Right cardiac atrium (tissue), 5 donors: ENCODE results near the gene ESRRB. TPM values are rescaled to one million over a fixed set of nuclear protein-coding genes. Genes with fewer than 3 reads are reported as not detected.
A peak's percentile ranks its signal among the peaks of the same experiment; 100 is the strongest.

Experiments
- ATAC-seq, 2 donors: fragments of 200-7000 bp; cut with Tn5 transposase; one replicate each; pipeline versions ENCODE4 v1.8.0 to v1.9.1; 2020; ENCODE audit warnings: moderate library complexity in 2 of 2, mild to moderate bottlenecking in 1 of 2
- DNase-seq, 3 donors: peaks; one replicate each; pipeline ENCODE4 v3.0.0-alpha.2; 2020
- H3K27ac ChIP-seq: one replicate; pipeline ENCODE4 v1.5.1; 2013; ENCODE audit warnings: mild to moderate bottlenecking, low read length, control low read depth, moderate library complexity
- H3K27me3 ChIP-seq: one replicate; pipeline ENCODE4 v1.6.1; 2013; ENCODE audit not compliant: control insufficient read depth, insufficient read depth
- H3K4me1 ChIP-seq: one replicate; pipeline ENCODE4 v1.6.1; 2013; ENCODE audit warnings: low read length; ENCODE audit not compliant: control insufficient read depth, insufficient read depth
- H3K4me3 ChIP-seq: one replicate; pipeline ENCODE4 v1.5.1; 2013; ENCODE audit warnings: low read length, control low read depth
- H3K9me3 ChIP-seq: one replicate; pipeline ENCODE4 v1.6.1; 2013; ENCODE audit warnings: low read length; ENCODE audit not compliant: control insufficient read depth
- WGBS: extraction: QIAGEN DNeasy Blood & Tissue Kit; methylation state at CpG from one replicate; pipeline ENCODE4 v1.1.7; 2013; 5-methylcytosine and 5-hydroxymethylcytosine counted together
- intact Hi-C, 4 donors: fragments of 100-400 bp; cut with DNase I; formaldehyde crosslinking; loops; one replicate each; pipeline versions ENCODE4 v1.11.0 to v1.14.0; 2022 to 2023
- polyA plus RNA-seq: library from polyadenylated mRNA; stranded (reverse); fragments of 200-250 nt; gene quantifications from one replicate; pipeline ENCODE4 v1.2.3, GENCODE V29; 2013
- total RNA-seq, 4 donors: library from RNA; stranded (reverse); fragmentation: NEBNext Ultra II Directional; extraction: Animal tissue kit (Norgen Biotek cat#: 25700); gene quantifications; one replicate each; pipeline ENCODE4 v1.2.1, GENCODE V29; 2021
- donor health status: healthy with polysubstance abuse.
- donor health status: DM: no; HTN: yes; CAD: no.
- donor health status: DM: no; HTN: no; CAD: no.
- donor health status: DM: no; HTN: yes; CAD: no; lungs with severe emphysema.
- donor health status: DM: yes; HTN: yes; CAD: no.

ESRRB gene
- total and polyA plus RNA-seq, 5 donors = 7.2 to 10.3 (median 8.7) TPM

- DNase-seq (no peak), ATAC-seq (no peak)
- no peaks in the 10 kb centered on the region for H3K27me3 ChIP-seq
- 57% methylated on average over 7 of the region's 7 CpGs for WGBS
- intact Hi-C loops = no loop called here
- no peaks in the 10 kb centered on the region for H3K9me3 ChIP-seq
- H3K4me1 ChIP-seq = no peaks in the 10 kb centered on the region
- H3K27ac ChIP-seq = no peak overlapping the region
- no peak overlapping the region for H3K4me3 ChIP-seq
Observed at GRCh38 chr14:76486251-76486743, 110.4 kb downstream of the ESRRB start.

GRCh38 chr14:76488551-76488950 lies 112.6 kb downstream of the ESRRB start:
- intact Hi-C loops = no loop called here
- DNase-seq = no peak
- Histone ChIP-seq H3K27me3 (no peaks in the 10 kb centered on the region), H3K9me3 (no peaks in the 10 kb centered on the region), H3K27ac (no peak overlapping the region), H3K4me1 (no peaks in the 10 kb centered on the region), H3K4me3 (no peak overlapping the region)
- ATAC-seq = no peak
- 79% methylated on average over 4 of the region's 4 CpGs for WGBS

GRCh38 chr14:76489667-76490066 lies 113.7 kb downstream of the ESRRB start:
- 94% methylated on average over 3 of the region's 3 CpGs for WGBS
- ATAC-seq = no peak
- no peak overlapping the region for H3K4me3 ChIP-seq
- no peak for DNase-seq
- H3K9me3 ChIP-seq = no peaks in the 10 kb centered on the region
- H3K4me1 ChIP-seq = no peaks in the 10 kb centered on the region
- no peak overlapping the region for H3K27ac ChIP-seq
- intact Hi-C loops = no loop called here
- no peaks in the 10 kb centered on the region for H3K27me3 ChIP-seq

- 84% methylated on average over 2 of the region's 2 CpGs for WGBS
- no peaks in the 10 kb centered on the region for H3K27me3 ChIP-seq
- no peak for ATAC-seq
- intact Hi-C loops = no loop called here
- no peak overlapping the region for H3K4me3 ChIP-seq
- H3K27ac ChIP-seq = no peak overlapping the region
- DNase-seq = no peak
- H3K9me3 ChIP-seq = no peaks in the 10 kb centered on the region
- no peaks in the 10 kb centered on the region for H3K4me1 ChIP-seq
Observed at GRCh38 chr14:76490111-76490510, 114.2 kb downstream of the ESRRB start.

- Histone ChIP-seq H3K4me1 (no peaks in the 10 kb centered on the region), H3K9me3 (no peaks in the 10 kb centered on the region), H3K27me3 (no peaks in the 10 kb centered on the region), H3K4me3 (no peak overlapping the region), H3K27ac (no peak overlapping the region)
- DNase-seq (no peak), ATAC-seq (no peak)
- intact Hi-C loops = no loop called here
- 61% methylated on average over 10 of the region's 10 CpGs for WGBS
Observed at GRCh38 chr14:76490735-76491134, 114.8 kb downstream of the ESRRB start.

GRCh38 chr14:76491172-76491930 lies 115.4 kb downstream of the ESRRB start:
- H3K27me3 ChIP-seq = no peaks in the 10 kb centered on the region
- no peak overlapping the region for H3K27ac ChIP-seq
- no peaks in the 10 kb centered on the region for H3K9me3 ChIP-seq
- no peak overlapping the region for H3K4me3 ChIP-seq
- WGBS = 86% methylated on average over 22 of the region's 22 CpGs
- ATAC-seq = peak in 1 of 2 donors; percentile 11
- DNase-seq = no peak
- H3K4me1 ChIP-seq = no peaks in the 10 kb centered on the region
- intact Hi-C loops = no loop called here

GRCh38 chr14:76495983-76496382 lies 120.0 kb downstream of the ESRRB start:
- peaks cover 8% of the 10 kb centered on the region for H3K4me1 ChIP-seq
- no peaks in the 10 kb centered on the region for H3K27me3 ChIP-seq
- no peak overlapping the region for H3K27ac ChIP-seq
- 83% methylated on average over 2 of the region's 2 CpGs for WGBS
- H3K9me3 ChIP-seq = no peaks in the 10 kb centered on the region
- DNase-seq (no peak), ATAC-seq (no peak)
- intact Hi-C loops = no loop called here
- no peak overlapping the region for H3K4me3 ChIP-seq

- no peaks in the 10 kb centered on the region for H3K9me3 ChIP-seq
- H3K27me3 ChIP-seq = no peaks in the 10 kb centered on the region
- DNase-seq = no peak
- H3K4me1 ChIP-seq = peaks cover 8% of the 10 kb centered on the region
- no peak overlapping the region for H3K27ac ChIP-seq
- intact Hi-C loops = no loop called here
- WGBS = 63% methylated on average over 6 of the region's 6 CpGs
- H3K4me3 ChIP-seq = no peak overlapping the region
- no peak for ATAC-seq
Observed at GRCh38 chr14:76496595-76496994, 120.7 kb downstream of the ESRRB start.

GRCh38 chr14:76497550-76498462 lies 121.9 kb downstream of the ESRRB start:
- intact Hi-C loops = no loop called here
- 88% methylated on average over 19 of the region's 19 CpGs for WGBS

GRCh38 chr14:76498463-76498935 lies 122.6 kb downstream of the ESRRB start:
- H3K4me1 ChIP-seq = peaks cover 8% of the 10 kb centered on the region

More at GRCh38 chr14:76497550-76498462, 121.9 kb downstream of the ESRRB start:
- Histone ChIP-seq H3K27ac (no peak overlapping the region), H3K9me3 (no peaks in the 10 kb centered on the region), H3K4me1 (peaks cover 8% of the 10 kb centered on the region), H3K27me3 (no peaks in the 10 kb centered on the region), H3K4me3 (no peak overlapping the region)
- ATAC-seq = no peak
- DNase-seq = no peak

GRCh38 chr14:76498976-76499375 lies 123.0 kb downstream of the ESRRB start:
- Histone ChIP-seq H3K9me3 (no peaks in the 10 kb centered on the region), H3K4me1 (peaks cover 8% of the 10 kb centered on the region), H3K27me3 (no peaks in the 10 kb centered on the region), H3K27ac (no peak overlapping the region), H3K4me3 (no peak overlapping the region)
- no peak for DNase-seq
- WGBS = 91% methylated on average over 12 of the region's 12 CpGs
- peak; percentile 15 to 25 for ATAC-seq
- intact Hi-C loops = no loop called here

More at GRCh38 chr14:76498463-76498935, 122.6 kb downstream of the ESRRB start:
- intact Hi-C loops = no loop called here
- Histone ChIP-seq H3K9me3 (no peaks in the 10 kb centered on the region), H3K4me3 (no peak overlapping the region), H3K27me3 (no peaks in the 10 kb centered on the region), H3K27ac (no peak overlapping the region)
- whole genome bisulfite sequencing = 89% methylated on average over 13 of the region's 13 CpGs
- no peak for DNase-seq
- no peak for ATAC-seq
